K562 (cell line): ENCODE measurements around the gene TMEM38B. TPM values are rescaled to one million over a fixed set of nuclear protein-coding genes. Genes with fewer than 3 reads are reported as not detected.

Source experiments
- BCLAF1 ChIP-seq, 2 experiments: fragments of 450-650 bp in 1 of 2; IDR thresholded peaks; 2 replicates each; pipeline ENCODE4 v1.6.1; 2011 to 2017; ENCODE audit warnings: low read depth in 2 of 2, antibody characterized with exemption in 1 of 2, borderline replicate concordance in 1 of 2, low read length in 1 of 2, mild to moderate bottlenecking in 1 of 2, mixed read lengths in 1 of 2; ENCODE audit not compliant: control insufficient read depth in 1 of 2
- BRF2 ChIP-seq: IDR thresholded peaks from 3 replicates; pipeline ENCODE4 v1.6.1; 2011; ENCODE audit warnings: borderline replicate concordance, mild to moderate bottlenecking; ENCODE audit not compliant: insufficient read length, insufficient read depth
- CAMTA2 ChIP-seq: fragments of 250-450 bp; sonication (Bioruptor Pico); conservative IDR thresholded peaks from 2 replicates; pipeline ENCODE4 v1.5.1; 2022
- CTBP1 ChIP-seq: fragments of 450-650 bp; IDR thresholded peaks from 2 replicates; pipeline ENCODE4 v1.6.1; 2016; ENCODE audit warnings: borderline replicate concordance
- HDAC1 ChIP-seq, 2 experiments: fragments of 450-650 bp; IDR thresholded peaks; 2 replicates each; pipeline ENCODE4 v1.6.1; 2016 to 2017; ENCODE audit warnings: inconsistent platforms in 1 of 2, mild to moderate bottlenecking in 1 of 2, moderate library complexity in 1 of 2
- HNRNPK ChIP-seq: fragments of 200-400 bp; formaldehyde crosslinking; IDR thresholded peaks from one replicate; pipeline ENCODE4 v1.6.1; 2018; ENCODE audit warnings: mild to moderate bottlenecking, low read depth, low read length; ENCODE audit not compliant: poor library complexity, severe bottlenecking
- HOXB6 ChIP-seq: fragments of 250-450 bp; sonication (Bioruptor Pico); IDR thresholded peaks from 2 replicates; pipeline ENCODE4 v1.5.1; 2022; ENCODE audit warnings: mild to moderate bottlenecking, borderline replicate concordance
- JUNB ChIP-seq: fragments of 450-650 bp; formaldehyde crosslinking; conservative IDR thresholded peaks from 2 replicates; pipeline ENCODE4 v1.4.0; 2020; ENCODE audit warnings: mild to moderate bottlenecking
- MTA2 ChIP-seq: fragments of 450-650 bp; IDR thresholded peaks from 2 replicates; pipeline ENCODE4 v1.6.1; 2016; ENCODE audit warnings: low read depth
- NCOA1 ChIP-seq: fragments of 450-650 bp; IDR thresholded peaks from 2 replicates; pipeline ENCODE4 v1.6.1; 2016; ENCODE audit warnings: low read depth
- NFIC ChIP-seq: fragments of 450-650 bp; IDR thresholded peaks from 2 replicates; pipeline ENCODE4 v1.6.1; 2017; ENCODE audit warnings: mild to moderate bottlenecking, inconsistent platforms
- NFRKB ChIP-seq: fragments of 450-650 bp; IDR thresholded peaks from 2 replicates; pipeline ENCODE4 v1.6.1; 2016; ENCODE audit warnings: low read depth
- NR4A1 ChIP-seq, 2 experiments: fragments of 250-450 bp in 1 of 2; fragments of 450-650 bp in 1 of 2; sonication (Bioruptor Pico) in 1 of 2; IDR thresholded peaks; 2 replicates each; pipeline versions ENCODE4 v1.4.0 to v1.6.1; 2016 to 2020; ENCODE audit warnings: mild to moderate bottlenecking in 2 of 2, missing compliant biosample characterization in 1 of 2, missing genetic modification characterization in 1 of 2, moderate library complexity in 1 of 2
- POLR3G ChIP-seq: IDR thresholded peaks from 2 replicates; pipeline ENCODE4 v1.6.1; 2011; ENCODE audit not compliant: insufficient read length, insufficient replicate concordance; ENCODE audit errors: extremely low read depth
- RNF2 ChIP-seq: sonication (generic); IDR thresholded peaks from 2 replicates; pipeline ENCODE4 v1.6.1; 2016
- SMAD4 ChIP-seq: fragments of 250-450 bp; sonication (Bioruptor Pico); conservative IDR thresholded peaks from 2 replicates; pipeline ENCODE4 v1.8.0; 2021; ENCODE audit warnings: inconsistent platforms, mild to moderate bottlenecking, moderate library complexity
- ZBTB8A ChIP-seq: fragments of 450-650 bp; IDR thresholded peaks from 2 replicates; pipeline ENCODE4 v1.6.1; 2018; ENCODE audit warnings: mild to moderate bottlenecking, moderate library complexity; ENCODE audit not compliant: partially characterized antibody
- ZFX ChIP-seq: sonication (generic); formaldehyde crosslinking; IDR thresholded peaks from 2 replicates; pipeline ENCODE4 v1.8.0; 2022; ENCODE audit warnings: mild to moderate bottlenecking, missing genetic modification reagents, moderate library complexity
- ZNF12 ChIP-seq: sonication (generic); formaldehyde crosslinking; IDR thresholded peaks from 2 replicates; pipeline ENCODE4 v1.4.0; 2020; ENCODE audit warnings: mild to moderate bottlenecking, missing genetic modification reagents
- ZNF140 ChIP-seq: fragments of 250-450 bp; sonication (Bioruptor Pico); IDR thresholded peaks from 2 replicates; pipeline ENCODE4 v1.8.0; 2021; ENCODE audit warnings: moderate library complexity, mild to moderate bottlenecking, inconsistent platforms
- ZNF224 ChIP-seq: sonication (generic); formaldehyde crosslinking; IDR thresholded peaks from 2 replicates; pipeline ENCODE4 v1.8.0; 2022; ENCODE audit warnings: mild to moderate bottlenecking, missing genetic modification reagents
- ZNF324 ChIP-seq: fragments of 250-450 bp; sonication (Bioruptor Pico); IDR thresholded peaks from 2 replicates; pipeline ENCODE4 v1.4.0; 2020; ENCODE audit warnings: mild to moderate bottlenecking
- ZNF512 ChIP-seq: IDR thresholded peaks from 2 replicates; pipeline ENCODE4 v1.6.1; 2016; ENCODE audit warnings: missing genetic modification characterization, missing compliant biosample characterization
- ZNF707 ChIP-seq: fragments of 250-450 bp; sonication (Bioruptor Pico); conservative IDR thresholded peaks from 2 replicates; pipeline ENCODE4 v1.8.0; 2022; ENCODE audit warnings: inconsistent platforms, mild to moderate bottlenecking, moderate library complexity
- polyA plus RNA-seq, 8 experiments: library from polyadenylated mRNA; depleted of rRNA in 4 of 8; stranded (reverse) in 5 of 8; unstranded in 3 of 8; fragments of >200 nt; fragmentation: Nextera tagmentation in 2 of 8; fragmentation: Illumina TruSeq in 1 of 8; extraction: Ambion mirVana in 2 of 8; extraction: Trizol in 1 of 8; gene quantifications; 2 replicates each; pipeline versions ENCODE4 v1.2.1 to v1.2.3, GENCODE V29; 2011 to 2014; ENCODE audit warnings: inconsistent platforms in 1 of 8, missing spikeins in 1 of 8
- total RNA-seq, 7 experiments: library from RNA; depleted of rRNA in 6 of 7; stranded (reverse); fragments of >200 nt in 6 of 7; fragmentation: Illumina TruSeq in 2 of 7; extraction: Trizol in 2 of 7; gene quantifications; 2 replicates each; pipeline versions ENCODE4 v1.2.1 to v1.2.3, GENCODE V29; 2011 to 2021; ENCODE audit warnings: low replicate concordance in 1 of 7

TMEM38B gene
- total and polyA plus RNA-seq, 9 of the 15 experiments (the other 6 are each of a cell fraction or from before 2014, with no cell fraction given): 26.0 to 57.5 (median 38.5) TPM

- TF ChIP-seq POLR3G: no peak
- no peak for TF ChIP-seq ZNF512 (tag)
- no peak for TF ChIP-seq ZNF707
- TF ChIP-seq BCLAF1 (IDR thresholded peaks at IDR 0.05; ENCODE audit: borderline replicate concordance in 1 of 2, control insufficient read depth in 1 of 2, low read depth in 2 of 2, low read length in 1 of 2): no peak
- no peak for TF ChIP-seq HOXB6 (CRISPR knock-in tag)
- TF ChIP-seq HNRNPK: no peak
- TF ChIP-seq BRF2: no peak
- no peak for TF ChIP-seq ZNF324 (CRISPR knock-in tag)
- TF ChIP-seq JUNB (CRISPR knock-in tag): peak; percentile 53; the same call in 1 of the 2 replicates
- TF ChIP-seq ZNF140: no peak
- TF ChIP-seq NFIC: peak; percentile 83
- no peak for TF ChIP-seq CAMTA2 (CRISPR knock-in tag)
- peak; percentile 95 for TF ChIP-seq CTBP1
- TF ChIP-seq ZNF12 (CRISPR knock-in tag): no peak
- TF ChIP-seq MTA2: peak; percentile 96
- TF ChIP-seq SMAD4: peak; percentile 87
- TF ChIP-seq RNF2: 0 out of 2 replicates have a peak, but pooled peaks have one; percentile 45
- TF ChIP-seq HDAC1 (IDR thresholded peaks at IDR 0.05): peak in 1 of 2 experiments; percentile 83; a peak in 2 of 4 replicates
- TF ChIP-seq ZNF224 (CRISPR knock-in tag): no peak
- no peak for TF ChIP-seq ZBTB8A
- no peak; the same call in 1 of the 2 replicates for TF ChIP-seq ZFX
- no peak for TF ChIP-seq NFRKB
- peak; percentile 89 for TF ChIP-seq NCOA1
- no peak for TF ChIP-seq NR4A1 (CRISPR knock-in tag; IDR thresholded peaks at IDR 0.05)
- TF ChIP-seq NR4A1 (tag; IDR thresholded peaks at IDR 0.05): no peak
These were observed 46.6 kb upstream of the TMEM38B start (continued) for GRCh38 chr9:105647595-105648349.
